IMR-90 (cell line): ENCODE measurements around the gene ADIRF. TPM values are rescaled to one million over a fixed set of nuclear protein-coding genes. Genes with fewer than 3 reads are reported as not detected.

ENCODE experiments used
- ATAC-seq: fragments of 200-7000 bp; cut with Tn5 transposase; 2 replicates; pipeline ENCODE4 v1.9.1; 2020; ENCODE audit warnings: low read depth, mild to moderate bottlenecking, moderate library complexity
- BruUV-seq: library from RNA; stranded (reverse); fragments of 400-500 nt; replicated peaks from 2 replicates; lab custom pipeline; 2021; lab: Mats Ljungman, UMichigan
- CTCF ChIA-PET: fragments of 300-600 bp; formaldehyde crosslinking; extraction: SDS; loops from one replicate; lab custom pipeline; 2021; ENCODE audit warnings: antibody characterized with exemption; lab: Yijun Ruan, JAX
- POLR2A ChIA-PET: fragments of 300-600 bp; sonication (Branson Sonifier 250); formaldehyde crosslinking; loops from one replicate; lab custom pipeline; 2022; ENCODE audit warnings: antibody characterized with exemption; ENCODE audit not compliant: unreplicated experiment; lab: Charles Lee
- DNase-seq: peaks from one replicate; pipeline ENCODE4 v3.0.0; 2013
- H2AFZ ChIP-seq: replicated peaks from 2 replicates; pipeline ENCODE3; 2013; ENCODE audit warnings: low read length, mild to moderate bottlenecking; ENCODE audit not compliant: poor library complexity
- H2AK5ac ChIP-seq: 2 replicates; pipeline ENCODE4 v1.6.1; 2013; ENCODE audit warnings: low read depth, low read length, inconsistent platforms
- H2AK9ac ChIP-seq: replicated peaks from 2 replicates; pipeline ENCODE3; 2013; ENCODE audit warnings: mild to moderate bottlenecking, low read depth, low read length, moderate library complexity; ENCODE audit not compliant: poor library complexity
- H2BK120ac ChIP-seq: 2 replicates; pipeline ENCODE4 v1.6.1; 2013; ENCODE audit warnings: low read depth, low read length, inconsistent platforms
- H2BK15ac ChIP-seq: 3 replicates; pipeline ENCODE4 v1.6.1; 2013; ENCODE audit warnings: low read depth, low read length, inconsistent platforms
- H2BK20ac ChIP-seq: 2 replicates; pipeline ENCODE4 v1.6.1; 2013; ENCODE audit warnings: low read depth, mild to moderate bottlenecking, inconsistent platforms, low read length, moderate library complexity
- H2BK5ac ChIP-seq: 2 replicates; pipeline ENCODE4 v1.6.1; 2013; ENCODE audit warnings: mild to moderate bottlenecking, low read depth, low read length, inconsistent platforms; ENCODE audit not compliant: poor library complexity, severe bottlenecking
- H3K14ac ChIP-seq: replicated peaks from 2 replicates; pipeline ENCODE4 v1.6.1; 2013; ENCODE audit warnings: low read depth, low read length, inconsistent platforms
- H3K18ac ChIP-seq: 2 replicates; pipeline ENCODE4 v1.6.1; 2013; ENCODE audit warnings: low read depth, low read length, control low read depth
- H3K23ac ChIP-seq: 2 replicates; pipeline ENCODE4 v1.6.1; 2013; ENCODE audit warnings: low read depth, low read length, inconsistent platforms
- H3K27ac ChIP-seq: 2 replicates; pipeline ENCODE4 v1.5.1; 2013; ENCODE audit warnings: mild to moderate bottlenecking, control low read depth, low read length; ENCODE audit not compliant: insufficient read depth
- H3K27me3 ChIP-seq: 2 replicates; pipeline ENCODE4 v1.6.1; 2013; ENCODE audit warnings: low read length; ENCODE audit not compliant: control insufficient read depth, insufficient read depth
- H3K36me3 ChIP-seq: 2 replicates; pipeline ENCODE4 v1.6.1; 2013; ENCODE audit warnings: low read length, mixed read lengths; ENCODE audit not compliant: control insufficient read depth, insufficient read depth
- H3K4ac ChIP-seq: 2 replicates; pipeline ENCODE4 v1.6.1; 2013; ENCODE audit warnings: low read depth, low read length, inconsistent platforms
- H3K4me1 ChIP-seq: 2 replicates; pipeline ENCODE4 v1.6.1; 2013; ENCODE audit warnings: low read length, mixed read lengths; ENCODE audit not compliant: control insufficient read depth, insufficient read depth
- H3K4me2 ChIP-seq: 2 replicates; pipeline ENCODE4 v1.6.1; 2013; ENCODE audit warnings: low read depth, mild to moderate bottlenecking, control low read depth, low read length, moderate library complexity
- H3K4me3 ChIP-seq: 2 replicates; pipeline ENCODE4 v1.5.1; 2013; ENCODE audit warnings: low read depth, mild to moderate bottlenecking, control low read depth, low read length, moderate library complexity; ENCODE audit not compliant: insufficient read depth
- H3K56ac ChIP-seq: 2 replicates; pipeline ENCODE4 v1.6.1; 2013; ENCODE audit warnings: low read length, inconsistent platforms; ENCODE audit not compliant: insufficient read depth; ENCODE audit errors: extremely low read depth
- H3K79me1 ChIP-seq, 2 experiments: 2 replicates each; pipeline ENCODE4 v1.6.1; 2013; ENCODE audit warnings: low read length in 2 of 2, inconsistent platforms in 1 of 2, low read depth in 1 of 2
- H3K9ac ChIP-seq: 2 replicates; pipeline ENCODE4 v1.6.1; 2013; ENCODE audit warnings: low read depth, low read length, control low read depth
- H3K9me1 ChIP-seq: 2 replicates; pipeline ENCODE4 v1.6.1; 2013; ENCODE audit warnings: low read length, inconsistent platforms; ENCODE audit not compliant: insufficient read depth
- H3K9me3 ChIP-seq: 2 replicates; pipeline ENCODE4 v1.6.1; 2013; ENCODE audit warnings: low read length; ENCODE audit not compliant: control insufficient read depth, insufficient read depth
- H4K20me1 ChIP-seq: 2 replicates; pipeline ENCODE4 v1.6.1; 2013; ENCODE audit warnings: low read length, inconsistent platforms; ENCODE audit not compliant: insufficient read depth
- H4K5ac ChIP-seq: 2 replicates; pipeline ENCODE4 v1.6.1; 2013; ENCODE audit warnings: mild to moderate bottlenecking, low read depth, low read length, control low read depth
- H4K8ac ChIP-seq, 2 experiments: 2 replicates each; pipeline ENCODE4 v1.6.1; 2013; ENCODE audit warnings: low read depth in 2 of 2, low read length in 2 of 2, control low read depth in 1 of 2, inconsistent platforms in 1 of 2
- H4K91ac ChIP-seq: 2 replicates; pipeline ENCODE4 v1.6.1; 2013; ENCODE audit warnings: low read depth, low read length, inconsistent platforms; ENCODE audit not compliant: insufficient read depth
- BHLHE40 ChIP-seq: fragments of 150-350 bp; IDR thresholded peaks from 2 replicates; pipeline ENCODE4 v1.6.1; 2016; ENCODE audit warnings: mild to moderate bottlenecking, low read depth, low read length
- CEBPB ChIP-seq: IDR thresholded peaks from 2 replicates; pipeline ENCODE4 v1.6.1; 2012; ENCODE audit warnings: low read depth, low read length, improper control_type of control experiment
- CHD1 ChIP-seq: IDR thresholded peaks from 2 replicates; pipeline ENCODE4 v1.6.1; 2012; ENCODE audit warnings: low read depth, low read length, improper control_type of control experiment
- CTCF ChIP-seq: conservative IDR thresholded peaks from 2 replicates; pipeline ENCODE4 v1.5.1; 2012; ENCODE audit warnings: mild to moderate bottlenecking, low read depth, low read length, improper control_type of control experiment
- ELK1 ChIP-seq: fragments of 150-350 bp; IDR thresholded peaks from 2 replicates; pipeline ENCODE4 v1.6.1; 2016; ENCODE audit warnings: low read depth, mild to moderate bottlenecking, low read length, moderate library complexity, borderline replicate concordance
- FOS ChIP-seq: fragments of 150-350 bp; IDR thresholded peaks from 2 replicates; pipeline ENCODE4 v1.6.1; 2016; ENCODE audit warnings: low read depth, low read length
- MAFK ChIP-seq: IDR thresholded peaks from 2 replicates; pipeline ENCODE4 v1.6.1; 2012; ENCODE audit warnings: low read depth, low read length, improper control_type of control experiment
- MAZ ChIP-seq: IDR thresholded peaks from 2 replicates; pipeline ENCODE4 v1.6.1; 2012; ENCODE audit warnings: low read depth, mild to moderate bottlenecking, low read length, improper control_type of control experiment, moderate library complexity, borderline replicate concordance
- MXI1 ChIP-seq: IDR thresholded peaks from 2 replicates; pipeline ENCODE4 v1.6.1; 2012; ENCODE audit warnings: low read depth, mild to moderate bottlenecking, low read length, moderate library complexity, borderline replicate concordance
- NFE2L2 ChIP-seq: fragments of 150-350 bp; IDR thresholded peaks from 2 replicates; pipeline ENCODE4 v1.6.1; 2016; ENCODE audit warnings: low read depth, mild to moderate bottlenecking, low read length
- POLR2A ChIP-seq: IDR thresholded peaks from 2 replicates; pipeline ENCODE4 v1.6.1; 2012; ENCODE audit warnings: mild to moderate bottlenecking, low read depth, low read length
- RAD21 ChIP-seq: IDR thresholded peaks from 2 replicates; pipeline ENCODE4 v1.6.1; 2012; ENCODE audit warnings: low read length, improper control_type of control experiment
- RCOR1 ChIP-seq: IDR thresholded peaks from 2 replicates; pipeline ENCODE4 v1.6.1; 2012; ENCODE audit warnings: mild to moderate bottlenecking, low read length, improper control_type of control experiment; ENCODE audit not compliant: insufficient replicate concordance
- RFX5 ChIP-seq: IDR thresholded peaks from 2 replicates; pipeline ENCODE4 v1.8.0; 2012; ENCODE audit warnings: low read depth, mild to moderate bottlenecking, low read length, moderate library complexity
- SMC3 ChIP-seq: fragments of 150-350 bp; IDR thresholded peaks from 2 replicates; pipeline ENCODE4 v1.6.1; 2016; ENCODE audit warnings: low read depth, mild to moderate bottlenecking, antibody characterized with exemption, low read length, moderate library complexity
- USF2 ChIP-seq: fragments of 150-350 bp; IDR thresholded peaks from 2 replicates; pipeline ENCODE4 v1.6.1; 2017; ENCODE audit warnings: mild to moderate bottlenecking, antibody characterized with exemption, low read length, low read depth
- dilution Hi-C: fragments of 300-500 bp; cut with HindIII; formaldehyde crosslinking; loops from one replicate; pipeline ENCODE4 v1.14.3; 2018; ENCODE audit warnings: low sequenced_read_pairs; ENCODE audit not compliant: unreplicated experiment
- in situ Hi-C: fragments of 300-500 bp; cut with MboI; formaldehyde crosslinking; loops from 3 replicates; pipeline ENCODE4 v1.14.3; 2019; ENCODE audit warnings: low sequenced_read_pairs, inconsistent platforms, mixed read lengths
- intact Hi-C: fragments of 100-400 bp; cut with micrococcal nuclease; formaldehyde crosslinking; loops from 2 replicates; pipeline ENCODE4 v1.10.0; 2022
- polyA plus RNA-seq, 3 experiments: library from polyadenylated mRNA; depleted of rRNA; stranded (reverse); fragments of >200 nt; gene quantifications; 2 replicates each; pipeline ENCODE4 v1.2.3, GENCODE V29; 2012; ENCODE audit warnings: low replicate concordance in 1 of 3
- total RNA-seq: library from RNA; depleted of rRNA; stranded (reverse); fragments of >200 nt; gene quantifications from 2 replicates; pipeline ENCODE4 v1.2.3, GENCODE V29; 2012

The ADIRF gene
- total and polyA plus RNA-seq, 2 of the 4 experiments (the other 2 are of a cell fraction), result 2.3 to 7.2 TPM

GRCh38 chr10:86944471-86944870, 23.8 kb upstream of the ADIRF start:
- H2BK5ac ChIP-seq, result no peak overlapping the region
- no peak overlapping the region for H2BK20ac ChIP-seq
- peaks cover 14% of the 10 kb centered on the region for H3K27me3 ChIP-seq
- no peak for ATAC-seq
- no peak overlapping the region for H4K5ac ChIP-seq
- no peaks in the 10 kb centered on the region for H4K20me1 ChIP-seq
- intact Hi-C loops (no loop called here), in situ Hi-C loops (no loop called here), dilution Hi-C loops (no loop called here)
- ChIA-PET CTCF (no interaction called here), POLR2A (no interaction called here)
- H2AK5ac ChIP-seq, result no peak overlapping the region
- no peak overlapping the region for H3K4me2 ChIP-seq
- no TSS peak for BruUV-seq
- H2BK15ac ChIP-seq, result no peak overlapping the region
- no peak overlapping the region for H3K18ac ChIP-seq
- no peaks in the 10 kb centered on the region for H3K79me1 ChIP-seq
- H3K27ac ChIP-seq, result no peak overlapping the region
- H3K14ac ChIP-seq, result no peak overlapping the region
- H3K4ac ChIP-seq, result no peak overlapping the region
- no peaks in the 10 kb centered on the region for H3K9me3 ChIP-seq
- no peak overlapping the region for H3K9ac ChIP-seq
- H3K36me3 ChIP-seq, result no peaks in the 10 kb centered on the region
- peak; percentile 20 for DNase-seq
- H2BK120ac ChIP-seq, result no peak overlapping the region
- H4K8ac ChIP-seq, result no peak overlapping the region
- H3K9me1 ChIP-seq, result no peaks in the 10 kb centered on the region
- H2AK9ac ChIP-seq, result no peak overlapping the region
- no peaks in the 10 kb centered on the region for H3K4me1 ChIP-seq
- no peak for TF ChIP-seq MXI1
- TF ChIP-seq CHD1, result no peak
- no peak for TF ChIP-seq POLR2A
- no peak for TF ChIP-seq BHLHE40
- no peak for TF ChIP-seq MAZ
- no peak for TF ChIP-seq SMC3
- no peak for TF ChIP-seq CTCF
- TF ChIP-seq CEBPB, result no peak
- no peak for TF ChIP-seq ELK1
- TF ChIP-seq RFX5, result no peak
- no peak for TF ChIP-seq MAFK
- TF ChIP-seq FOS, result no peak
- TF ChIP-seq USF2, result no peak
- TF ChIP-seq RCOR1, result no peak
- TF ChIP-seq RAD21, result no peak
- no peak for TF ChIP-seq NFE2L2
- no peak overlapping the region for H2AFZ ChIP-seq
- no peak overlapping the region for H3K23ac ChIP-seq
- no peak overlapping the region for H4K91ac ChIP-seq
- no peak overlapping the region for H3K56ac ChIP-seq
- no peak overlapping the region for H3K4me3 ChIP-seq
